ENCODE results near the gene ZNF74.
"Not testable (repeated sequence)": the region's sequence is repeated elsewhere in the genome, so short reads cannot be mapped to it uniquely, and the experiment has no call there.

ZNF74 gene

DNA sequence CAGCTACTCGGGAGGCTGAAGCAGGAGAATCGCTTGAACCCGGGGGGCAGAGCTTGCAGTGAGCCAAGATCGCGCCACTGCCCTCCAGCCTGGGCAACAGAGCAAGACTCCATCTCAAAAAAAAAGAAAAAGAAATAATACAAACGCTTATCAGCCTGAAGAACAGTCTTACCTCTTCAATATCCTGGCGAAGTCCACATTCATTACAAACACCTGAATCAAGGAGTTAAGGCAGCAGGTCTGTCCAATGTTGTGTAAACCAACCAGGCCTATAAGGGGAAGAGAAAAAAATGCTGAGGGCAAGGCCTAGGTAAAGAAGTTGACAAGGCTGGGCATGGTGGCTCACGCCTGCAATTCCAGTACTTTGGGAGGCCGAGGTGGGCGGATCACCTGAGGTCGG is 17.0 kb upstream of the ZNF74 start:
- not testable (repeated sequence) for DNase-seq

DNA sequence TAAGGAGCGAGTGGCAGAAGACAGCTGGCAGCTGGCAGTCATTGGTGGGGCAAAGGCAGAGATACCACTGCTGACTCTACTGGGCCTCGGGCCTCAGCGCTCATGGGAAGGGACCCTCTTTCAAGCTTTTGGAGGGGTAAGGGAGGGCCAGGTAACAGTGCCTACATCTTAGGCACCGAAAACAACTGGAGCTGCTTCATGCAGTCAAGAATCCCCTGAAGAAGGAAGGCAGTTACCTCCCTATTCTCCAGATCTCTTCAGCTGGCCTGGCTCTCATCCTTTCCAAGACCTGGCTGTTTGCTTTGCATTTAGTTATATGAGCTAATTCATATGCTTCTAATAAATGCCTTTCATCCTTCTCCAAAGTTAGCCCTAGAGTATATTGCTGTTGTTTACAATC is 15.8 kb upstream of the ZNF74 start:
- no peak for DNase-seq

DNA sequence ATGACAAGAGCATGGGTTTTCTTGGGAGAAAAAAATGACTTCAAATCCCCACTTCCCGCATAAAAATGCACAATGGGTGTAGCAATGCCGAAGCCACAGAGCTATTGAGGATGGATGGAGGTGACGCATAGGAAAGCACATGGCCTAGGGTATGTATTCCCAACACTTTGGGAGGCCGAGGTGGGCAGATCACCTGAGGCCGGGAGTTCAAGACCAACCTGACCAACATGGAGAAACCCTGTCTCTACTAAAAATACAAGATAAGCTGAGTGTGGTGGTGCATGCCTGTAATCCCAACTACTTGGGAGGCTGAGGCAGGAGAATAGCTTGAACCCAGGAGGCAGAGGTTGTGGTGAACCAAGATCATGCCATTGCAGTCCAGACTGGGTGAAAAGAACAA is 15.3 kb upstream of the ZNF74 start:
- DNase-seq, result not testable (repeated sequence)

DNA sequence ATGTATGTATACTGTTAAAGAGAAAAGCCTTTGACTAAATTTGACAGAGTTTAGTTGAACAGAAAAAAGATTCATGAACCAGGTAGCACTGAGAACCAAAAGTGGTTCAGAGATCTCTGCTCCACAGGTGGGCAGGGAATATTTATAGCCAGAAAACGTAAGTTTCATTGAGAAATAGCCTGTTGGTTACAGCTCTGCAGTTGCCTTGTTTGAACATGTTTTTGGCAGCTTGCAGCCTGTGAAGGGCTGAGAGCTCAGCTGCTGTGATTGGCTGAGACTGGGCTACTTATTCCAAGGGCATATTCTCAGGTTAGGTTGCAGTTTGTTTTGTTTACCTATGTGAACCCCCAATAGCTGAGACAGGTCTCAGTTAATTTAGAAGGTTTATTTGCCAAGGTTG is 13.5 kb upstream of the ZNF74 start:
- no peak for DNase-seq

DNA sequence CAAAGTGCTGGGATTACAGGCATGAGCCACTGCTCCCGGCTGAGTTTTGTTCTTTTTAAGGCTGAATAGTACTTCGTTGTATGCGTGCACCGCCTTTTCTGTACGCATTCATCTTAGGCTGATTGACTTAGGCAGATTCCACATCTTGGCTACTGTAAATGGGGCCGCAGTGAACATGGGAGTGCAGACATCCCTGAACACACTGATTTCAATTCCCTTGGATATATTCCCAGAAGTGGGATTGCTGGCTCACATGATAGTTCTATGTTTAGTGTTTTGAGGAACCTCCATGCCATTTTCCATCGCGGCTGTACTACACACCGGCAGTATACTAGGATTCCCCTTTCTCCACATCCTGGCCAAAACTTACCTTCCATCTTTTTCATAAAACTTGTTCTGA is 10.4 kb upstream of the ZNF74 start:
- no peak for DNase-seq

DNA sequence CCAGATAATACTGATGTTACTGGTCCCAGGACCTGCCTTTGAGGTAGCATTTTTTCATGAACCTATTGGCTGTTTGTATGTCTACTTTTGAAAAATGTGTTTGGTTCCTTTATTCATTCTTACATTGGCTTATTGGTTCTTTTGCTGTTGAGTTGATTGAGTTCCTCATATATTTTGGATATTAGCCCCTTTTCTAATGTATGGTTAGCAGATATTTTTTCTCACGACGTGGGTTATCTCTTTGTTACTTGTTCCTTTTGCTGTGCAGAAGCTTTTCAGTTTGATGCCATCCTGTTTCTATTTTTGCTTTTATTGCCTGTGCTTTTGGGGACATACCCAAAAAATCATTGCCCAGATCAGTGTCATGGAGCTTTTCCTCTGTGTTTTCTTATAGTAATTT is 9.8 kb upstream of the ZNF74 start:
- DNase-seq, result no peak

DNA sequence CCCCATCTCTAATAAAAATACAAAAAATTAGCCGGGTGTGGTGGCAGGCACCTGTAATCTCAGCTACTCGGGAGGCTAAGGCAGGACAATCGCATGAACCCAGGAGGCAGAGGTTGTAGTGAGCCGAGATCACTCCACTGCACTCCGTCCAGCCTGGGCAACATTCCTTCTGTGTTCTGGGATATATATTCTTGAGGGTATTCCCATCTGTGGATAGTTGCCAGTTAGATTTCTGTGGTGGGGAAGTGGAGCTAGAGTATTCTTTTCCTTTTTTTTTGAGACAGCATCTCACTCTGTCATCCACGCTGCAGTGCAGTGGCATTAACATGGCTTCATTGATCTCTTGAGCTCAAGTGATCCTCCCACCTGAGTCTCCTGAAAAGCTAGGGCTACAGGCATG is 9.1 kb upstream of the ZNF74 start:
- no peak for DNase-seq

DNA sequence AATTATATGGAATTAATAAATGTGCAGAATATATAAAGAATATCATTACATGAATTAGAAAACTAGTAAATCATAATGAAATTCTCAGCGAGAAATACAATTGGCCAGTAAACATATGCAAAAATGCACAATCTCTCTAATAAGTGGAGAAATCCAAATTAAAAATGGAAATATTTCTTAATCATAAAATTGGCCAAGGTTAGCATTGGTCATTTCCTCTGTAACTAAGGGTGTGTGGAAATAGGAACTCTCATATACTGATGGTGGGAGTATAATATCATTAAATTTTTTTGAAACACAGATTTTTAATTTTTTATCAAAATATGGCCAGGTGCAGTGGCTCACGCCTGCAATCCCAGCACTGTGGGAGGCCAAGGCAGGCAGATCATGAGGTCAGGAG is 7.6 kb upstream of the ZNF74 start:
- DNase-seq, result no peak

DNA sequence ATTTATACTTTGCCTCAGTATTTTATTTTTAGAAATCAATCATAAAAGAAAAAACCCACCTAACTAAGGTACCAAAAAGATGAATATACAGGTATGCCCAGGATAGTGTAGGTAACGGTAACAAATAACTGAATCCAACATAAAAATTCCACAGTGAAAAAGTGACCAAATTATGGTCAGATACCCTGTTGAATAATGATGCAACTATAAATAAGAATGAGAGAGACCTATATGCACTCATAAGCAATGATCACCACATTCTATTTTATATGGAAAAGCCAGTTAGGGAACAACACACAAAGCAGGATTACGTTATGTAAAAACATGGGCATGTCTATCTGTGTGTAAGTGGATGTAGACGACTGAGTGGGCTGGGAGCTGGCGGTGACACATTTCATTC is 7.0 kb upstream of the ZNF74 start:
- DNase-seq, result no peak

DNA sequence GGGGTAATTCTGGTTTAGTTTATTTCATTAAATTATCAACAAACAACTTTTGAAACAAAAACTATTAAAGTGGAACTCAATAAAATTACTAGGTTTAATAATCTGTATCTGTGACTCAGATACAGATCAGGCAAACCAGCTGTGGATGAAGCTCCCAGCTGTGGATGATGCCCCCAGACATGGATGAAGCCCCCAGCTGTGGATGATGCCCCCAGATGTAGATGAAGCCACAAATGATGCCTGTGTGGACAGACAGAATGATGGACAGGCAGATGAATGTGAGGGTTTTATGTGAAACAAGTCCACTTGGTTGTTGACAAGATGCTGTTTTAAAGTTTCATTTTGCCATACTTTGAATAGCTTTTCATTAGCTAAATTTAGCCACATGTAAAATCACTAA is 5.8 kb upstream of the ZNF74 start:
- no peak for DNase-seq

DNA sequence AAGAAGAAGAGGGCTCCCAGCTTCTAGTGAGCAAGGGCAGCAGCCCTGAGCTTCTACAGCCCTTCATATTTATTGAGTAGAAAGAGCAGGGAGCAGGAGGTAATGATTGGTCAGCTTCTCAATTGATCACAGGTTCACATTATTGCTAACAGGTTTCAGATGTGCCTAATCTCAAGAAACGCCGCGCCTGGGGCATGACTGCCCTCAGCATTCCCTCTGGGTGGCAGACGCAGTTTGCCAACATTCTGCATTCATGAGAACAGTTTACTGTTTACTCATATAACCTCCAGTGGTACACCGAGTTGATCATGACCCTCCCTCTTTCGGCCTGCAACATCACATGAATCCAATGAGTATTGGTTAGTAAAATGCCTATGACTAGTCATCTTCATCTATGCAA is 4.7 kb upstream of the ZNF74 start:
- DNase-seq, result no peak

DNA sequence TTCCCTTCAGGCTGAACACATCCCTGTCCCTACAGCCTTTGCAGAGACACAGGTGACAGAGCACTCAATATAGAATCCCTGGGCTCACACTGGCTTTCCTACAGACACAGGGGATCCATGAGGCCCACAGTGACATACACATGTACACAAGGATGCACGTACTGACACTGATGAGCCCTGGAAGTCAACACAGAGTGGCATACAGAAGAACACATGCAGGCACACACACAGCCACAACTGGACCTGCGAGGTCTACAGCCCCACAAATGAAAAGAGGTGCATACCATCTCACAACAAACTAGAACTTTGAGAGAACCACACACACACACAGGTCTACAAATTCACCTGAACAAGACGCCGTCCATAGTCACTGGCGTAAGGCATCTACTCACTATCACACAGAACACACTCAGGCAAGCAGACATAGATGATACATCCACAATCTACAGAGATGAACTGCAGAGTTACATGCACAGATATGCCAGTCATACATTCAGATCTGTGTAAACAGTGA is 3.5 kb upstream of the ZNF74 start:
- DNase-seq, result no peak

DNA sequence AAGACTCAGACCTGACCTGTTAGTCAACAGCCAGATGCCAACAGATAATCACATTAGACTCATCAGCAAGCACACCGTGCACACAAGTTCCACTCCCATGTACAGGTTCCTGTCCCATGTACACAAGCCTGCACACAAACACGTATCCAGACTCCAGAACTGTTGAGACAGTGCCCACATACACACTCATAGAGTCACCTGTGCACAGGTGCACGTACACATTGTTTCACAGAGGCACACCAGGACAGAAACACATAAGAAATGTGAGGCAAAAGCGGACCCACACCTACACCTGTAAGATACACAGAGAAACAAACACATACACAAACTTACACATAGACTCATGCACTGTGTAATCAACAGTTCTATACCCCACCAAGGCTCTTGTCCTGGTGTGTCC is 2.7 kb upstream of the ZNF74 start:
- no peak for DNase-seq

DNA sequence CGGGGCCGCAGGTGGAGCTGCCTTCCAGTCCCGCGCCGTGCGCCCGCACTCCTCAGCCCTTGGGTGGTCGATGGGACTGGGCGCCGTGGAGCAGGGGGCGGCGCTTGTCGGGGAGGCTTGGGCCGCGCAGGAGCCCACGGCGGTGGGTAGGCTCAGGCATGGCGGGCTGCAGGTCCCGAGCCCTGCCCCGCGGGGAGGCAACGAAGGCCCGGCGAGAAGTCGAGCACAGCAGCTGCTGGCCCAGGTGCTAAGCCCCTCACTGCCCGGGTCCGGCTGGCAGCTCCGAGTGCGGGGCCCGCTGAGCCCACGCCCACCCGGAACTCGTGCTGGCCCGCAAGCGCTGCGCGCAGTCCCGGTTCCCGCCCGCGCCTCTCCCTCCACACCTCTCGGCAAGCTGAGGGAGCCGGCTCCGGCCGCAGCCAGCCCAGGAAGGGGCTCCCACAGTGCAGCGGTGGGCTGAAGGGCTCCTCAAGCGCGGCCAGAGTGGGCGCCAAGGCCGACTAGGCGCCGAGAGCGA is 1.5 kb upstream of the ZNF74 start:
- DNase-seq, result not testable (repeated sequence)

DNA sequence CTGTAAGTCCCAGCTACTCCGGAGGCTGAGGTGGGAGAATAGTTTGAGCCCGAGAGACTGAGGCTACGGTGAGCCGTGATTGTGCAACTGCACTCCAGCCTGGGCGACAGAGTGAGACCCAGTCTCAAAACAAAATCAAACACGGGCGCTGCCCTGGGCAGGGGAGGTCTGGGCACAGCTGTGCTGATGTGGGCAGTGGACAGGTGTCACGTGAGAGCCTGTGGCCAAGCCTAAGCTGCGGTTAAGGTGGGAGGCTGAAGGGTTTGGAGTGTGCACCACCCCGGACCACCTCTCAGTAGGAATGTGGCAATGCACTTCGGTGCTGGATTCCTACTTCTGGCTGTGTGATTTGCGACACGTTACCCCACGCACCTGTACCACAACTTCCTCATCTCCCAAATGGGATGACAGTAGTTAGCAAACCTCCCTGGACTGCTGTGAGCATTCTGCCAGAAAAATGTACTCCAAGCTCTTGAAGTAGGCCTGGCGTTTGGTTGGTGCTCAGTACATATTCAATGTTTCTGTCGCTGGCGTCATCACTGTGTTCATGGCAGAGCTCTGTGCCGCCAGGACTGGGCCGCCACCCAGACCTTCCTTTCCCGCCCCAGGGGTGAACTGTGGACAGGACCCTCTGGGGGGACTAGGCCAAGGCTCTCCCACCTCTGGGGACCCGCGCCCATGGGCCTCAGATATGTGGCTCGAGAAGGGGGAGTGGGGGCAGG is 807 bp upstream of the ZNF74 start:
- no peak for DNase-seq

DNA sequence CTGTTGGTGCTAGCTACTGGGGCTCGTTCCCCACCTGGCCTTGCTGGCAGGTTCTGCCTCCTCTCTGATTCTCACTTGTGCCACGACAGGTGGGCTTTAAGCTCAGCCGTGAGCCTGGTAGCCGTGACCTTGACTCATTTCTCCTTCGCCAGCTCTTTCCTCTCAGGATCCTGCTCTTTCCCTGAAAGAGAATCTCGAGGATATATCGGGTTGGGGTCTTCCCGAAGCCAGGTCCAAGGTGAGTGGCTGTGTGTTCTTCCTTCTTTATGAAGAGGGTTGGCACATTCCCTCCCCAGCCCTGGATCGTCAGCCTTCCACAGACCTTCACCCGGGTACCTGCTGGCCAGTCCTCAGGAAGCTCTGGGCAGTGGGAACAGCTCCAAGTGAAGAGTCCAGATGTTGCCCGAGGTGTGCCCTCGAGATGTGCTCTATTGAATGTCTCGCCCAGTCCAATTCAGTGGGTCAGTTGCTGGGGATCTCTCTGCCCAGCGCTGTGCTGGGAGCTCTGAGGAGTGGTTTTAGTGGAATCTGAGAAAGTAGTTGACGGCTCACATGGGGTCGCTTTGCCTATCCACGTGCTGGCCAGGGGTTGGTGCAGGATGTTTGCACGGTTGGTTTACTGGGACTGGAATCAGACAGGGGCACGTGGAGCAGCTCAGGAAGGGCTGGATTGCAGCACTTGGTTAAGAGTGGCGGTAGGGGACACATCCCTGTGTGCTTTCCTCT is 1.4 kb downstream of the ZNF74 start:
- no peak for DNase-seq

DNA sequence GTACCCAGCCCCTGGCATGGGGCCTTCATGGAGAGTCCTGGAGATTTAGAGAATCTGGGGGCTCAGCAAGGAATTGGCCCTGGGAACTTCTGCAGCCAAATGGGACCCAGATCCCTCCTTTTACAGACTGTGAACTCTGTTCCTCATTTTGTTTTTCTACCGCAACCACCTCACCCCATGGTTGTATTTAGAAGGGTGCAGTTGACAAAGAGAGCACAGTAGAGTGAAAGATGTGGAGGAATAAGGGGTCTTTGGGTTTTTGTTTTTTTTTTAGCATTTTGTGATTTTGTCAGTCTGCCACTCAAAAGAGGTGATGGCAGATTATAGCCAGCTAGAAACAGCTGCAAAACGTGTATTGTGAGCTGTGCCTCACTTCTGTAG is 1.9 kb downstream of the ZNF74 start:
- no peak for DNase-seq

DNA sequence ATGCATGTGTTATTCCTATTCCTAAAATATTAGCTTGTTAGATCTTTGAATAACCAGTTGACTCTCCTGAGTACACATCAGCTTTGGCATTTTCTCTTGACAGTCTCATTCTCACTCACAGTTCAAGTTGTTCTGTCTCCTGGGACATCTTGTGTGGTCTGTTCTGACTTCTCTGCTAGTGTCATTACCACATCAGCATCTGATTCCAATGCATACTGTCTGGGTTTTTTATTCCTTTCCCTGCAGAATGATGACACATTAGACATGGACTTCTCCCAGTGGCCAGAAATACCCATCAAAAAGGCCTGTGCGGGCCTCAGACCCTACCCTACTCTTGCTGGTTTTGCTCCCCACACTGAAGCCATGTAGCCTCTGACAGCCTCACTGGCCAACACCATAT is 2.7 kb downstream of the ZNF74 start:
- no peak for DNase-seq

DNA sequence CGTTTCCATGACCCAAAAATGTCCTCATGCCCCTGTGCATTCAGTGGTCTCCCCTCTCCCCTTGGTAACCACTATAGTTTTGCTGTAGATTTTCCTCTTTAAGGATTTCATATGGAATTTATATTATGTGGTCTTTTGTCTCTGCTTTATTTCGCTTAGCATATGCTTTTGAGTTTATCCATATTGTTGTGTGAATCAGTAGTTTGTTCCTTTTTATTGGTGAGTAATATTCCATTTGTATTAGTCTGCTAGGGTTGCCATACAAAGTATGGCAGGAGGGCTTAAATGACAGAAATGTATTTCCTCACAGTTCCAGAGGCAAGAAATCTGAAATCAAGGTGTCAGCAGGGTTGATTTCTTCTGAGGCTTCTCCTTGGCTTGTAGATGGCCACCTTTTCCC is 3.5 kb downstream of the ZNF74 start:
- no peak for DNase-seq

DNA sequence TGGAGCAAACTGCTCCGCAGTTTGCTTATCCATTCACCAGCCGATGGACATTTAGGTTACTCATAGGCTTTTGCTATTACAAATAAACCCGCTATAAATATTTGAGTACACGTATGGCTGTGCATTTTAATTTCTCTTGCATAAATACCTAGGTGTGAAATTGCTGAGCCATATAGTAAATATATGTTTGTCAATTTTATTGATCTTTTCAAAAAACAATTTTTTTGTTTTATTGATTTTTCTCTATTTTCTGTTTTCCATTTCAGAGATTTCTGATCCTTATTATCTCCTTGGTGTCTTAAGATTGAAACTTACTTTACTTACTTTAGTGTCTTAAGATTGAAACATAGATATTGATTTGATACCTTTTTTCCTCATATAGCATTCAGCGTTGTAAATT is 4.5 kb downstream of the ZNF74 start:
- DNase-seq, result no peak

DNA sequence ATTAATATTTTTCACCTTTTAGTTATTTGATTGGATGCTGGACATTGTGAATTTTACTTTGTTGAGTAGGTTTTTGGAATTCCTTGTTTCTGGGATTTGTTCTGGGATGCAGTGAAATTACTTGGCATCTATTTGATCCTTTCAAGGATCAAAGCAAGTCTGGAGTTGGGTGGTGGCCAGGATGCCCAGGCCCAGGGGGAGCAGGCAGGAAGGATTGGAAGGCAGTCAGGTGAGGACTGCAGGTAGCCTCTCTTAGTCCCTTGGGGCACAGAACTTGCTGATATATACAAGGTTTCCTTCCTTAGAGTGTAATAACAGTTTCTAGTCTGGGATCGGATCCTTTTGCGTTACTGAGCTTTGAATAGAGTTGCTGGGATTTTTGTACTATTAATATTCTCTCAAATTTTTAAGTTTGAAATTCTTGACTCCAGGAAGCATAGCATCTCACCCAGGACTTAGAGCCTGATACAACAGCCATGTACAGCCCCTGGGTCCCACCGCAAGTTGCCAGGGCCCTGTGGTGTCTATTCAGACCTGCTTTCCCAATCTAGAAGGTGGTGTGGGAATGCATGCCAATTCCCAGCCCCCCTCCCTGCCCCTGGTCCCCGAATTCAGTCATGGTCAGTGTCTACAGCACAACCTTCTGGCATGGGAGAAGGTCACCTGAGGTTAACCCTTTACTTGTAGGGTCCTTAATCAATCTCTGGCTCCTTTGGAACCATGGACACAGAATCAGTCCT is 6.1 kb downstream of the ZNF74 start:
- DNase-seq, result no peak

DNA sequence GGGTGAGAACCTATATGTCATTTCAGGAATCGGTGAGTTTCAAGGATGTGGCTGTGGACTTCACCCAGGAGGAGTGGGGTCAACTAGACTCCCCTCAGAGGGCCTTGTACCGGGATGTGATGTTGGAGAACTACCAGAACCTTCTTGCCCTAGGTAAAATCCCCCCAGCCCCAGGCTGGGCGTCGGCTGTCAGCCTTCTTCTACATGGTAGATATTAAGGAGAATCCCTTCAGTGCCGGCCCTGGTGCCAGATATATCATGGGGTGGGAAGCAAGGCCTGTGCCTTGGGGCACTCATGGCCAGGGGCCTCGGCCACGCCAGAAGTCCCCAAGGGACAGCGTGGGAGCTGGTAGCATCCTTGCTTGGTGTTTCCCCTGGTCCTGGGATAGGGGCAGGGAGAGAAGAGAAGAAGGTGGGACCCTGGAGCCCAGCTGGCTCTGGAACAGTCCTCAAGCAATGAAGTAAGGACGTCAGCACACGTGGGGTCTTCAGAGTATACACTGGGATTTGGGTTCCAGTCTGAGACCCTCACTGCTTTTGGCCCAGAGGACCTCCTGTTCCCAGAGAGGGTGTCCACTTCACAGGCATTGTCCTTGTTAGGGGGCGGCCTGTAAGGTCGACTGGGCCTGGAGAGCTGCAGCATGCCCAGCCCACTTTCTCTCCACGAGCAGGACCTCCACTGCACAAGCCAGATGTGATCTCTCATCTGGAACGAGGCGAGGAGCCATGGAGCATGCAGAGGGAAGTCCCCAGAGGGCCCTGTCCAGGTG is 6.8 kb downstream of the ZNF74 start:
- DNase-seq, result no peak
